Measurements from ENCODE around the gene CDKL5.

CDKL5 gene

GRCh38 chrX:18643243-18643642 is 217.8 kb downstream of the CDKL5 start:
- no peak for TF ChIP-seq CTCF (conservative IDR thresholded peaks at IDR 0.05)
- no peak for TF ChIP-seq ZFX (IDR thresholded peaks at IDR 0.05)
- H3K27ac ChIP-seq, result no peak overlapping the region

- H3K27ac ChIP-seq, result no peak overlapping the region
- no peak for TF ChIP-seq ZFX (IDR thresholded peaks at IDR 0.05)
- TF ChIP-seq CTCF (conservative IDR thresholded peaks at IDR 0.05), result no peak
These were observed 218.4 kb downstream of the CDKL5 start for GRCh38 chrX:18643853-18644252.

- H3K27ac ChIP-seq, result no peak overlapping the region
- TF ChIP-seq ZFX (IDR thresholded peaks at IDR 0.05), result no peak
- TF ChIP-seq CTCF (conservative IDR thresholded peaks at IDR 0.05), result no peak
These were observed 222.2 kb downstream of the CDKL5 start for GRCh38 chrX:18647621-18648020.

- TF ChIP-seq CTCF (conservative IDR thresholded peaks at IDR 0.05) (no peak), ZFX (IDR thresholded peaks at IDR 0.05) (no peak)
- no peak overlapping the region for H3K27ac ChIP-seq
These were observed 224.1 kb downstream of the CDKL5 start for GRCh38 chrX:18649498-18649951.

GRCh38 chrX:18650662-18651061 is 225.3 kb downstream of the CDKL5 start:
- TF ChIP-seq CTCF (conservative IDR thresholded peaks at IDR 0.05) (no peak), ZFX (IDR thresholded peaks at IDR 0.05) (no peak)

GRCh38 chrX:18652636-18653035 is 227.2 kb downstream of the CDKL5 start:
- H3K27ac ChIP-seq, result no peak overlapping the region
- TF ChIP-seq CTCF (conservative IDR thresholded peaks at IDR 0.05), result no peak
- no peak for TF ChIP-seq ZFX (IDR thresholded peaks at IDR 0.05)

More at GRCh38 chrX:18650662-18651061, 225.3 kb downstream of the CDKL5 start:
- no peak overlapping the region for H3K27ac ChIP-seq

GRCh38 chrX:18654875-18655836 is 229.7 kb downstream of the CDKL5 start:
- TF ChIP-seq CTCF (conservative IDR thresholded peaks at IDR 0.05), result no peak
- no peak for TF ChIP-seq ZFX (IDR thresholded peaks at IDR 0.05)
- peak overlapping the region; percentile 46 for H3K27ac ChIP-seq
